B cell (primary cell): ENCODE measurements around the gene STK11.

ENCODE experiments used
- EZH2 ChIP-seq: IDR thresholded peaks from 2 replicates; pipeline ENCODE4 v1.6.1; 2012; ENCODE audit warnings: borderline replicate concordance, low read depth, mild to moderate bottlenecking, moderate library complexity, low read length; ENCODE audit not compliant: insufficient read depth, poor library complexity, severe bottlenecking
- TF ChIP-seq, protein P1 (sequence below): fragments of 200-600 bp; IDR thresholded peaks from one replicate; pipeline ENCODE4 v1.8.0; 2022; ENCODE audit warnings: antibody characterized with exemption, mild to moderate bottlenecking

GRCh38 chr19:1237754-1238368, 32.3 kb downstream of the STK11 start, which contains the start of gene CBARP:
- TF ChIP-seq, protein P1, sequence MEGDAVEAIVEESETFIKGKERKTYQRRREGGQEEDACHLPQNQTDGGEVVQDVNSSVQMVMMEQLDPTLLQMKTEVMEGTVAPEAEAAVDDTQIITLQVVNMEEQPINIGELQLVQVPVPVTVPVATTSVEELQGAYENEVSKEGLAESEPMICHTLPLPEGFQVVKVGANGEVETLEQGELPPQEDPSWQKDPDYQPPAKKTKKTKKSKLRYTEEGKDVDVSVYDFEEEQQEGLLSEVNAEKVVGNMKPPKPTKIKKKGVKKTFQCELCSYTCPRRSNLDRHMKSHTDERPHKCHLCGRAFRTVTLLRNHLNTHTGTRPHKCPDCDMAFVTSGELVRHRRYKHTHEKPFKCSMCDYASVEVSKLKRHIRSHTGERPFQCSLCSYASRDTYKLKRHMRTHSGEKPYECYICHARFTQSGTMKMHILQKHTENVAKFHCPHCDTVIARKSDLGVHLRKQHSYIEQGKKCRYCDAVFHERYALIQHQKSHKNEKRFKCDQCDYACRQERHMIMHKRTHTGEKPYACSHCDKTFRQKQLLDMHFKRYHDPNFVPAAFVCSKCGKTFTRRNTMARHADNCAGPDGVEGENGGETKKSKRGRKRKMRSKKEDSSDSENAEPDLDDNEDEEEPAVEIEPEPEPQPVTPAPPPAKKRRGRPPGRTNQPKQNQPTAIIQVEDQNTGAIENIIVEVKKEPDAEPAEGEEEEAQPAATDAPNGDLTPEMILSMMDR, result no peak
- TF ChIP-seq EZH2, result no peak
